Endothelial cell (in vitro differentiated cells): Measurements from ENCODE around the gene TLX2. TPM values are rescaled to one million over a fixed set of nuclear protein-coding genes. Genes with fewer than 3 reads are reported as not detected.

ENCODE experiments used
- DNase-seq: peaks from one replicate; pipeline ENCODE4 v3.0.0; 2021; ENCODE audit warnings: low spot score
- H3K27ac Mint-ChIP-seq: one replicate; pipeline ENCODE4 v1.8.0; 2021; ENCODE audit warnings: mixed read lengths, inconsistent platforms; ENCODE audit not compliant: unreplicated experiment
- H3K27me3 Mint-ChIP-seq: one replicate; pipeline ENCODE4 v1.8.0; 2021; ENCODE audit warnings: mild to moderate bottlenecking, moderate library complexity, mixed read lengths, inconsistent platforms; ENCODE audit not compliant: unreplicated experiment
- H3K36me3 Mint-ChIP-seq: one replicate; pipeline ENCODE4 v1.8.0; 2021; ENCODE audit warnings: mild to moderate bottlenecking, low read depth, mixed read lengths, inconsistent platforms; ENCODE audit not compliant: unreplicated experiment
- H3K4me1 Mint-ChIP-seq: one replicate; pipeline ENCODE4 v1.8.0; 2021; ENCODE audit warnings: mild to moderate bottlenecking, mixed read lengths, inconsistent platforms; ENCODE audit not compliant: unreplicated experiment
- H3K4me3 Mint-ChIP-seq: one replicate; pipeline ENCODE4 v1.8.0; 2021; ENCODE audit warnings: mild to moderate bottlenecking, mixed read lengths, inconsistent platforms; ENCODE audit not compliant: unreplicated experiment
- H3K9me3 Mint-ChIP-seq: one replicate; pipeline ENCODE4 v1.8.0; 2021; ENCODE audit warnings: mixed read lengths, inconsistent platforms; ENCODE audit not compliant: unreplicated experiment
- CTCF ChIP-seq: fragments of 200-600 bp; sonication (generic); IDR thresholded peaks from one replicate; pipeline ENCODE4 v1.5.0; 2021; ENCODE audit warnings: antibody characterized with exemption; ENCODE audit not compliant: unreplicated experiment
- total RNA-seq: library from RNA; stranded (reverse); fragmentation: NEBNext Ultra II Directional; extraction: Animal tissue kit (Norgen Biotek cat#: 25700); gene quantifications from one replicate; pipeline ENCODE4 v1.2.1, GENCODE V29; 2021; ENCODE audit not compliant: unreplicated experiment

The TLX2 gene
- total RNA-seq, 1 donor from 2014 or later: not detected

- Mint-ChIP-seq H3K27me3 (peaks cover 5% of the 10 kb centered on the region), H3K36me3 (peaks cover 15% of the 10 kb centered on the region), H3K9me3 (no peaks in the 10 kb centered on the region), H3K4me1 (peaks cover 25% of the 10 kb centered on the region), H3K27ac (peak overlapping the region; percentile 38), H3K4me3 (peak overlapping the region; percentile 89)
- no peak for DNase-seq
- no peak for TF ChIP-seq CTCF
Measured at GRCh38 chr2:74552914-74553811, 38.9 kb downstream of the TLX2 start.

- H3K27me3 Mint-ChIP-seq: peaks cover 2% of the 10 kb centered on the region
- DNase-seq: peak; percentile 75
Measured at GRCh38 chr2:74553892-74554819, 39.9 kb downstream of the TLX2 start, which contains the start of the genes DOK1 and LOXL3. DOK1 (plus strand) TSS chr2:74554720; CDS start chr2:74554755, 35 bp downstream. LOXL3 (minus strand) TSS chr2:74553942; CDS start chr2:74552634, 1,308 bp downstream.

GRCh38 chr2:74554820-74555531, 40.7 kb downstream of the TLX2 start:
- peak overlapping the region; percentile 95 for H3K4me3 Mint-ChIP-seq
- H3K9me3 Mint-ChIP-seq: no peaks in the 10 kb centered on the region
- peak; percentile 48 for DNase-seq
- peaks cover 11% of the 10 kb centered on the region for H3K36me3 Mint-ChIP-seq
- peak overlapping the region; percentile 67 for H3K27ac Mint-ChIP-seq
- H3K4me1 Mint-ChIP-seq: peaks cover 26% of the 10 kb centered on the region
- peaks cover 4% of the 10 kb centered on the region for H3K27me3 Mint-ChIP-seq
- TF ChIP-seq CTCF: no peak

More at GRCh38 chr2:74553892-74554819, 39.9 kb downstream of the TLX2 start, which contains the start of the genes DOK1 and LOXL3:
- Mint-ChIP-seq H3K36me3 (peaks cover 11% of the 10 kb centered on the region), H3K27ac (peak within 1 kb of the TSS; percentile 67), H3K4me3 (peak within 1 kb of the TSS; percentile 95), H3K9me3 (no peaks in the 10 kb centered on the region), H3K4me1 (peaks cover 29% of the 10 kb centered on the region)
- no peak for TF ChIP-seq CTCF

- H3K27ac Mint-ChIP-seq: no peak overlapping the region
- peak overlapping the region; percentile 95 for H3K4me3 Mint-ChIP-seq
- peaks cover 6% of the 10 kb centered on the region for H3K27me3 Mint-ChIP-seq
- H3K4me1 Mint-ChIP-seq: peaks cover 33% of the 10 kb centered on the region
- no peak for TF ChIP-seq CTCF
- no peak for DNase-seq
- H3K36me3 Mint-ChIP-seq: peaks cover 11% of the 10 kb centered on the region
- H3K9me3 Mint-ChIP-seq: no peaks in the 10 kb centered on the region
Measured at GRCh38 chr2:74555610-74556103, 41.4 kb downstream of the TLX2 start.
